Medulla oblongata (tissue), 1 donor: ENCODE measurements around the gene COQ5.
"Not testable (repeated sequence)": the region's sequence is repeated elsewhere in the genome, so short reads cannot be mapped to it uniquely, and the experiment has no call there.

Experiments used
- DNase-seq: peaks from one replicate; pipeline ENCODE4 v3.0.0-alpha.2; 2015; ENCODE audit errors: extremely low spot score

Gene COQ5

DNA sequence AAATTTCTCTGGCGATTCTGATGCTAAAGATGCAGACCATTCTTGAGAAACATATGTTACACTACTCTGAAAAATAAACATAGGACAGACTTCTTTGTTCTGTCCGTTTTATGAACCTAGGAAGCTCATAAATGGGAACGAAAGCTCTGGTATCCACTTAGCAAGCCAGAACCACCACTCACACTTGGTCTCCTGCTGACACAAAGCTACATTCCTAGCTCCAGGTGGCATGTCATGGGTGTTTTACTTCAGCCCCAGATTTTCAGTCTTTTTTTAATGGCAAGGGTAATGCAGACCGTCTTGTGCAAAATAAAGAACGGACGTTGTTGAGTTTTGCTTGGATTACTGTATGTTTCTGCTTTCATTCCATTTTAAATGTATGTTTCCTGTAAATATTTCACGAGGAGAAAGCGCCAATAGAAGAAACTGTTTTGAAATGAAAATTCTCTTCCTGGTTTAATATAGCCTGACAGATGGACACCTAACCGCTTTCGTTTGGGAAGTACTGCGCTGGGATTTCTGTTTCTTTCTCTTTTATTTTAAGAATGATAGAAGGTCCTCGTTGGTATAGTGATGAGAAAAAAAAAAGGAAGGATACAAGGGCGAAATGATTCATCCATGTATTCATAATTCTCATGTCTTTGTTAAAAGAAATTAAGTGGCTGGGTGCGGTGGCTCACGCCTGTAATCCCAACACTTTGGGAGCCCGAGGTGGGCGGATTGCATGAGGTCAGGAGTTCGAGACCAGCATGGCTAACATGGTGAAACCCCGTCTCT lies 871 bp upstream of the COQ5 start:
- DNase-seq, result peak; percentile 60

DNA sequence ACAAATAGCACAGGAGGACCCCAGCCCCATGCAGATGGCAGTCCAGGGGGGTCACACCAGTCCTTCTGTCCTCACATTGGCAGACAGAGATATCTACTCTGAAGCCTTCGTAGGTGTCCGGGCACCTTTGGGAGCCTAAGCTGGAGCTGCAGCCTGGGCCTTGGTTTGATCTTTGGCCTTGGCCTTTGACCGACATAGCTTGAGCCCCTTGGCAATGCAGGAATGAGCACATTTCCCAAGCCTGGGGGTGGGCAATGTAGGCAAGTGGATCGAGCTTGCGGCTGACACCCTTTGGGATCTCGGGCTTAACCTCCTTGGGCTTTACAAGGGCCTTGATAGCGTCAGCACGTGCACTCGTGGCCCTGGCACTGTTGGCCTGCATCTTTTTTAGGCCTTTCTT lies 6.4 kb downstream of the COQ5 start:
- no peak for DNase-seq

DNA sequence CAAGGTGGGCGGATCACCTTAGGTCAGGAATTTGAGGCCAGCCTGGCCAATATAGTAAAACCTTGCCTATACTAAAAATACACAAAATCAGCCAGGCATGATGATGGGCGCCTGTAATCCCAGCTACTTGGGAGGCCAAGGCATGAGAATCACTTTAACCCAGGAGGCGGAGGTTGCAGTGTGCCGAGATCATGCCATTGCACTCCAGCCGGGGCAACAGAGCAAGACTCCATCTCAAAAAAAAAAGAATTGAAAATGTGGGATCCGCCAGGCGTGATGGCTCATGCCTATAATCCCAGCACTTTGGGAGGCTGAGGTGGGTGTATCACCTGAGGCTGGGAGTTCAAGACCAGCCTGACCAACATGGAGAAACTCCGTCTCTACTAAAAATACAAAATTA lies 9.6 kb downstream of the COQ5 start:
- DNase-seq, result not testable (repeated sequence)

DNA sequence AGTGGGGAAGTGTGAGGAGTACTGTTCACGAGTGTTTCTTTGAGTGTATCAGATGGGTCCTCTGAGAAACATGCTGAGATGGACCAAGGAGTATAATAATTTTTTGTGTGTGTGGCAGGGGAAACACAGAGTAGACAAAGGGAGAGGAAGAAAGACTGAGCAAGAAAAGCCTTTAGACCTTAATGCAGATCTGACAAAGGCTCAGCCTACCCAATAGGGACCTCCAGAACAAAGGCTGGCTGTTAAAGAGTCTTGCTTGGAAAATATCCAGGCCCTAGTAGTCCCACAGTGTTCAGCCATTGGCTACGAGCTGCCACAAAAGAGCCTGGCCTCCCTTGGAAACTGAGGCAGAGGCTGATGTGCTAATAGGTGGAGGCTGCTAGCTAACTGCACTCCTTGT lies 13.5 kb downstream of the COQ5 start:
- peak; percentile 73 for DNase-seq

DNA sequence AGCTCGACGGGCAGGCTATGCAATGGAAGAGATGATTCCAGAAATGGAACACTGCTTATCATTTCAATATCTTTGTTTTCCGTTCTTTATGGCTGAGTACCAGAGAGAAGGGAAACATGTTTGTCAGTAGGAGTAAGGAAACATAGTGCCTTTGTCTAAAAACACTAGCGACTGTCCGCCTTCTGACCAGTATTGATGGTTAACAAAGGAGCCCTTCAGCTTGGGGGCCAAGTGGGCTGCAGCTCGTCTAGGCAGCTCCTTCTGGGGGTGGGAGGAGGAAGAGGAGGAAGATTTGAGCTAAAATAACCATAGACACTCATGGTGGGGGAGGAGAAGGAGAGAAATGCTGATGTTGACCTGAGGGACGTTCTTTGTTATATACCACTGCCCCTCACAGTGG lies 15.0 kb downstream of the COQ5 start:
- peak; percentile 89 for DNase-seq

DNA sequence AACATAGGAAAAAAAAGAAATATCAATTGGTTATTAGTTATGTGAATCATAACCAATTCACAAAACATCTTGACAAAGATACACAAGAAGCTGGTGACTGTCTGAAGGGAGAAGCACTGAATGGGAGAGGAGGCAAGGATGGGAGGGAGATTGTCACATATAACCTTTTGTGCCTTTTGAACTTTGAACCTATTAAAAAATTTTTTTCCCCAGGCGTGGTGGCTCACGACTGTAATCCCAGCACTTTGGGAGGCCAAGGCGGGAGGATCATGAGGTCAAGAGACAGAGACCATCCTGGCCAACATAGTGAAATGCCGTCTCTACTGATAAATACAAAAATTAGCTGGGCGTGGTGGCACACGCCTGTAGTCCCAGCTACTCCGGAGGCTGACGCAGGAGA lies 20.4 kb downstream of the COQ5 start:
- DNase-seq, result no peak

DNA sequence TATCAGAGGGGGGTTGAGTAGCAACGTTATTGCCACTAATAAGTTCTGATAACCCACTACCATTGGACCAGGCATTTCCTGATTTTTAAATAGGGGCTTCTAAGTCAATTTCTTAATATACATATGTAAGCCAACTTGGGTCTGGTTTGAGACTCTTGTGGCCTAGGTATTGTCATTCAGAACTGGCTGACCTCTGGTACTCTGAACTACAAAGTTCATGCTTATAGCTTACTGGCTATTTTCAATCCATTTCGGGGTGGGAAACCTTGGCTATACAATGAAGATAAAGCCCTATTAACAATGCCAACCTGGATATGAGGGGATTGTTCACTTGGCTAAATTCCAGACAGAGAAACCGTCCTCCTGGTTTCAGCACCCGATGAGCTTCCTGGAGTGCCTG lies 24.4 kb downstream of the COQ5 start:
- DNase-seq, result no peak

DNA sequence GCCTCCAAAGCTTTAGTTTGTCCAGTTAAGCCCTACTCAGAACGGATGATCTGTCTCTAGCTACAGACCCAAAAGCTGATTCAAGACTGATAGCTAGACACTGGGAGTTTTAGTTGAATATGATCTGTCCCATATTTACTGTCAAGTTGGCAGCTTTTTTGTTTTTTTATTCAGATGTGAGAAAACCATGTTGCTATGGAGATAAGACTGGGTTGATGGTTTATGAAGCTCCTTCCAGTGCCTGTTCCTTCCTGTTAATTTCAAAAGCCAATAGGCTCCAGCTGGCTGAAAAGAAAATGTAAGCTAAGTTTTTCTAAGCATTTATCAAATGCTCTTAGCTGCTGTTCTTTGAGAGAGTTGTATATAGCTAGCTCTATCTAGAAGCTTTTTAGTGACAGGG lies 28.4 kb downstream of the COQ5 start:
- DNase-seq, result no peak

DNA sequence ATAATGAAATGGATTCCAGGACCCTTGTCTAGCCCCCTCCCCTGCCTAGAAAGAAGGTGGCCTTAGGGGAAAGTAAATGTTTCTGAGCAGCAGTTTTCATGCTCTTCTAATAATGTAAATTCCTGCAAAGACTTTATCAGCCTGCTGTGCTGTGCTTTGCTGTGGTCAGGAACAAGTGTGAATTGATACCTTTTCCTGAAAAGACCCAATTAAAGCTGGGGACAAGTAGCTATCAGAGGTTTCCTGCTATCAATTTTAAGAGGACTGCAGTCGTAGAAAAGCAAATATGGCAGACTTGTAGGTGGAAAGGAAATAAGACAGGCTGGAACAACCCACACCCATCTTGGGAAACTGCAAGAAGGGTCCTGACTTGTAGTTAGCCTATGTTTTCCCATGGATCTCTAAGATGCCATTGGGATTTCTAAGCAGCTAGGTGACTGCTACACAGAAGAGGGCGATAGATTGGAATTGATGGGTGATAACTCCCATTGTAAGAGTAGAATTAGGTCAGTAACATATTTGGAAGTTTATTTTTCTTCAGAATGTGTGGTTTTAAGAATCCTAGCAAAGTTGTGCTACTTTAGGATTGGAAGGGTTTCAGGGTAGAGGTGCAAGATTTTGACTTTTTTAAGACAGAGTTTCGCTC lies 30.0 kb downstream of the COQ5 start:
- DNase-seq, result no peak

DNA sequence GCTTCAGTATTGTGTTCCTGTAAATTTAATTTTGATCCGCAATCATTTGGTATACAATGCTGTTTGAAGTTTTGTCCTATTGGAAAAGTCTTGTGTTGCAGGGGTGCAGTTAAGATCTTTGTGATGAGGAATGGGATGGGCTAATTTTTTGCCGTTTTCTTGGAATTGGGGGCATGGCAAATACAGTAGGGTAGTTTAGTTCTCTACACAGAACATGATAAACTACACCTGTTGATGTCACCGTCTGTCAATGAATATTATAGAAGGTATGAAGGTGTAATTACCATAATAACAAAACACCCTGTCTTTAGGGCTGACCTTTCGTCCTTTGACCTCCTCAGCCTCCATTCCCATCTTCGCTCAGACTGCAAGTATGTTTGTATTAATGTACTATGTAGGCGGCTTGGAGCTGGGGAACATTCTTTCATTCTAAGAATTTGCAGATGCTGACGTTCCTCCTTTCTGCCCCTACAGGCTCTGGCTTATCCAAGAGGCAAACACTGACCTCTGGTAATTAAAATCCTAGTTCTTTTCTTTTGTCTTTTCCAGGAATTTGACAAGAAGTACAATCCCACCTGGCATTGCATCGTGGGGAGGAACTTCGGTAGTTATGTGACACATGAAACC lies 31.3 kb downstream of the COQ5 start:
- no peak for DNase-seq

DNA sequence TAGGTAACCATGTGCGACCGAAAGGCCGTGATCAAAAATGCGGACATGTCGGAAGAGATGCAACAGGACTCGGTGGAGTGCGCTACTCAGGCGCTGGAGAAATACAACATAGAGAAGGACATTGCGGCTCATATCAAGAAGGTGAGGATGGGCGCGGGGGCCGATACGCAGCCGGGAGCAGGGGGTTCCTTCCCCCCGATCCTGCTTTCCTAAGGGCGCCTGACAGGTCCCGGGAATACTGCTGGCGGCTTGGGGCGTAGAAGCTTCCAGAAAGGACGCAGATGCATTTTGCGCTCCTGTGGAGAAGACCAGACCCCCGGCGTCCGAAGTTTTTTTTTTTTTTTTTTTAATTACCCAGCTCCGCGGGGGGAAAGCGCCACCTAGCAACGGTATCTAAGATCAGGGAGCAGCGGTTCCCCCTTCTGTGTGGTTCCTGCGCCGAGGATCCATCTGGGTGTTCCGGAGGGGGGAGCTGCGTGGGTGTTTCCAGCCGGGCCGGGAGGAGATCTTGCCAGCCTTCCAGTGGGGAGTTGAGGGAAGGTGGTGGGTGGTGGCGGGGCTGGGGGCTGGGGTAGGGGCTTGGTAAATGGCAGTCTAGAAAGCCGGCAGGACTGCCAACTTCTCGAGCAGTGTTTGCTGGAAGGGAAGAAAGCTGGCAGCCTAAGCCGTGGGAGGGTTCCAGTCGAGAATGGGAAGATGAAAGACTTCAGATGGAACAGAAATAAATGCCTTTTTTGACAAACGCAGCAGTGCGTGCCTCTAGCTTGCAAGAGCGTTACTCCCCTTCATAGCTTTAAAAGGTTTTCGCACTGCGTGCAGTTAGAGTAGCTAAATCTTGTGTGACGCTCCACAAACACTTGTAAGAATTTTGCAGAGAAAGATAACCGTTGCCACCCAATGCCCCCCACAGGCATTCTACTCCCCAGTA lies 32.3 kb downstream of the COQ5 start:
- peak; percentile 83 for DNase-seq

DNA sequence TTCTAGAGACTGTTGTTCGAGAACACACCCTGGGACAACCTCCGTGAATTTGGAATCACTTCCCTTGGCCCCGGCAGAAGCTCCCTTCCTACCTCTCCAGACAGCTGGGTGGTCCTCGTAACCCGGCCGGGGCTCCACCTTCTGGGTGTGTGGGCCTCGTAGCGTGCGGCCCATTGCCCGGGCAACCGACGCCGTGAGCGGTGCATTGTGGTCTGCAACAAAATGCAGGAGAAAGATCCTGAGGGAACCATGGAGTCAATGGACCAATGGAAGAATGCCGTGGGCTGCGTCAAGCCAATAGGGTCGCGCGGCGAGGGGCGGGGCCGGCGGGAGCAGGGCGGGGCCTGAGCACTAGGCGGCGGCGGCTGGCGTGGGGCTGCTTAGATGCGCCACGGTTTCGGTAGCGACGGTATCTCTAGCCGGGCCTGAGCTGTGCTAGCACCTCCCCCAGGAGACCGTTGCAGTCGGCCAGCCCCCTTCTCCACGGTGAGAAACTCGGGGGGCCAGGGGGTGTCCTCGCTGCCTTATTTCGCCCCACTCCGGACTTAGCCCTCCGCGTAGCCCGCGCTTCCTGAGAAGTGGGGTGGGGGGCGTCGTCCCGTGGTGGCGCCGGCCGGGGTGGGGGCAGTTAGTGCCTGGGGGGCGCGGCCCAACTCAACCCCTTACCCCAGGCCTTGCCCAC lies 33.1 kb downstream of the COQ5 start, which contains the start of gene DYNLL1:
DYNLL1 (plus strand) TSS at position 383 of the 682 bp plus-strand sequence. CDS start 309 bp downstream, outside the sequence.
- peak; percentile 95 for DNase-seq

DNA sequence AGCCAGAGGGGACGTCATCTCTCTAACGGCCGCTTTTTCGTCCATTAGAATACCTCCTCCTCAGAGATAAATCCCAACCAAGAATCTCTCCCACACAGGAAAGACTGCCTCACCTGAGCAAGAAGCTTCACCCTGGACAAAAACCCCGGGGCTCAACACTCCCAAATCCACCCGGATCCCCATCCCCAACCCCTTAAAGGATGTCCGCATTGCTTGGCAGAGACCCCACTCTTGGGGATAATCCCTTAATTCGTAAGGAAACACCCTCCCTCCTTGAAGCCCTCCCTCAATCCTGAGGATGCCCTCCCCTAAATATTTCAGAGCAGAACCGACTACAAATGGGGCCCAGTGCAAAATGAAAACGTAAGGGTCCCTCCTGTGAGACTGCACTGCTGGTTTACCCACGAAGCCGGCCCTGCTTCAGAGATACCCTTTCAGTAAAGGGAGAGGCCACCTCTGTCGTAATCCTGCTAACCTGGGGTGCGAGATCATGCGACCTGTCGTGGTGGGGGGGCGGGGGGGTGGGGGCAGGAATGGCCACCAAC lies 33.7 kb downstream of the COQ5 start:
- no peak for DNase-seq

DNA sequence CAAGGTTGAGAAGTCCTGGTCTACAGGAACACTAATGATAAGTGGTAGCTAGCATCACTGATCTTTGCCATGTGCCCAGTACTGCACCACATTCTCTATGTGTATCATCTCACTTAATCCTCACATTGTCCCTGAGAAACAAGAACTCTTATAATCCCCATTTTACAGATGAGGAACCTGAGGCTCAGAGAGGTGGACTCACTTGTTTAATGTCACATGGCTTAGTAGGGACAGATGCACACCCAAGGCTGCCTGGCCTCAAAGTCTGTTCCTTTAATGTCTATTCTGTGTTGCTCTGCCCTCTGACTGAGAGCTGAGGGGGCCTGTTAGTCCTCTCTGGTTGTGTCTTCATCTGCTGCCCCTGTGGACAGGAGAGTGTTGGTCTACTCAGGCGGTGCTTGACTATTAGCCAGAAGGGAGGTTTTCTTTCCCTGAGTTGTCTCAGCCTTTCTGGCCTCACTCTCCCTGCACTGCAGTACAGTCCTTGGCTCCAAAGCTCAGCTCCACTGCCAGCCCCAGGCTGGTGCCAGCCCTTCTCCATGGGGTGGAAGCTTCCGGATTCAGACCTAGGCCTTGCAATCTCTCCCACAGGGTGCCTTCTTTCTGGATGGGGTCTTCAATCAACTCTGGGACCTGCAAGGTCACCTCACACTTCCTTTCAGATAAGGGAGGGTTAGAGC lies 38.0 kb downstream of the COQ5 start:
- peak; percentile 75 for DNase-seq

DNA sequence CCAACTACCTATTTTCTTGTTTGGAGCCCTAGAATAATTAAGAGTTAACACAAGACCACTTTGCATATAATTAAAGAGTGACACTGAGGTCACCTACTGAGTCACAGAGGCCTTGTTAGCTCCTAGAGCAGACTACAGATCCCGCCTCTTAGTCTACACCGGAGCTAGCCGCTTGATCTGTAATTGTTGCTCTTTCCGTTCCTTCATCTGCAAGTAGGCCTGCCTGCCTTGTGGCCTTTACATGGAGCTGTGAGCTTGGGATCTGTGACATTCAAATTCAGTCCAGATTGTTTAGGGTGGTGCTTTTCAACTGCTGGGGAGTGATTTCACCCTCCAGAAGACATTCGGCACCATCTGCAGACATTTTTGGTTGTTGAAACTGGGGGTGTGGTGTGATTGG lies 38.6 kb downstream of the COQ5 start:
- DNase-seq, result no peak

DNA sequence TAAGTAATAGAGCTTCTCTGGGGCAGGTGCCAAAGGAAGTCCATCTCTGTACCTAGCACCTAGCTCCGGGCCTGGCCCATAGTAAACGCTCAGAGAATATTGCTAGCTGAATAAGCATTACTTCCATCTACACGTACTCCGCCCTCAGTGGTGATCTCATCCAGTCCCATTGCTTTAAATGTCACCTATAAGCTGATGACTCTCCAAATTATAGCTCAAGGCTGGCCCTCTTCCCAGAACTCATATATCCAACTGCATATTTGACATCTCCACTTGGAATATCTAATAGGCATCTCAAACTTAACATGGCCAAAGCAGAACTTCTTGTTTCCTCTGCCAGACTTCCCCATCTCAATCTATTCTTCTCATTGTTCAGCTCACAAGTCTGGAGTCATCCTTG lies 39.9 kb downstream of the COQ5 start:
- no peak for DNase-seq

DNA sequence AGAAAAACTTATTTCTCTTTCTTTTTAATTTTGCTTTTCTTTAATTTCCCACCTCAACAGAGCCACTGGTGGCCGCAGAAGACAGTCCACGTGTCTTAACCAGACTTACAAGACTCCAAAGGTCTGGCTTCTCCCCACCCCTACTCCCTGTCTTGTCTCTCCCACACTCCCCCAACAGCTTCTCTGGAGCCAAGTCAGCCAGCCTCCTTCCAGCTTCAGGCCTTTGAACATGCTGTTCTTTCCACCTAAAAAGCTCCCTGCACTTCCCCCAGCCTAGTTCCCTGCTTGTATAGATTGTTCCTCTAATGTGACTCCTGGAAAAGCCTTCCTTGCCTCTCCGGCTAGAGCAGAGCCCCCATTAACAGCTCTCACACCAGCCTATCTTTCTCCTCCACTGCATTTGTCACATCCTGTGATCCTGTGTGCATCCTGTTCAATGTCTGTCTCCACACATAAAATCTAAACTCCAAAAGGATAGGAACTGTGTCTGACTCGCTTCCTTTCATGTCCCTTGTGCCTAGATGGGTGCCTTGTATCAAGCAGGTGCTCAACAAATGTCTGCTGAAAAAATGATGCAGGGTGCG lies 40.8 kb downstream of the COQ5 start:
- peak; percentile 63 for DNase-seq

DNA sequence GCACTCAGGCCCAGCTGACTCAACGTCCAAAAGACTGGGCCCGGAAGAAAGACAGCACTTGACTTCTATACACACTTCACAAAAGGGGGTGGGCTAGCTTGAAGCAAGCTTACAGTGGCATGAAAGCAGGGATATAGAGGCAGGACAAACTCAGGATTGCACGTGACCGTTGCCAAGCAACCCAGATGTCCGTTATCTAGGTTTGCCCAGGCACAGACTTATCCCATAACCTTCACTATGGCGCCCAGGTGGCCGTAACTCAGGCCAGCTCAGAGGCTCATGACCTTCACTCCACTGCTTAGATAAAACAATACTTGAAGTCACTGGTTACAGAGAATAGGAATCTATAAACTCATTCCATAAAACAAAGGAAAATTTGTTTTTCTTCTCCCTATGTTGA lies 41.4 kb downstream of the COQ5 start:
- not testable (repeated sequence) for DNase-seq

DNA sequence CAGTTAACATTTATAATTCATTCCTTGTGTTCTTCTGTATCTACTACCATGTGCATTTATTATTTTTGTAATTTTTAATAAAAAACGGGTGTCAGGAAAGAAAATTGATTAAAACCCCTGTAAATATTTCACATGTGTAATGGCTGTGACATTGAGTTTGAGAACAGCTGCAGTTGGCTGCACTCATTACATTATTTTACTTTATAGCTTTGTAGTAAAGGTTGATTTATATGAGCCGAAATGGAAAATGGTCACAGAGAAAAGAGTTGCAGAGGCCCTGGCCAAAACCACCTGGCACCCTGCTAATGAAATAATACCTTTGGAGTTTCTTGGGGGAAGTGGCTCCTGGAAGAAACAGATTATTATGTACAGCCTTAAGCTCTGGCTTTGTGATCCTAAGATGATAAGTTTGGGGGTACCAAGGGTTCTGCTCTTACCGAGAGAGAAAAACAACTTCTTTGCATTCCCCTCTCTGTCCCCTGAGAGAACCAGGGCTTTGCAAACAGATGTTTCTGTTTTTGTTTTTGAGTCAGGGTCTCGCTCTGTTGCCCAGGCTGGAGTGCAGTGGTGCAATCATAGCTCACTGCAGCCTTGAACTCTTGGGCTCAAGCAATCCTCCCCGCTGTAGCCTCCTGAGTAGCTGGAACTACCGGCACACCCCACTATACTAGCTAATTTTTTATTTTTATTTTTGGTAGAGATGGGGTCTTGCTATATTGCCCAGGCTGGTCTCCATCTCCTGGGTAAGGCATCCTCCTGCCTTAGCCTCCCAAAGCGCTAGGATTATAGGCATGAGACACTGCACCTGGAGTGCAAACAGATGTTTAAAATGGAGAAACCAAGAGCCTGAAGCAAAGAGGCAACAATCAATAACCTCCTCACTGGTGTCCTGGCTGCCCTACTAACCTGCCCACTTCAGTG lies 42.7 kb downstream of the COQ5 start:
- DNase-seq, result no peak
